Tracheal epithelial cell (primary cell): ENCODE data around the gene LEMD3. TPM values are rescaled to one million over a fixed set of nuclear protein-coding genes. Genes with fewer than 3 reads are reported as not detected.

Experiments used
- total RNA-seq: library from RNA; depleted of rRNA; stranded (reverse); fragments of >200 nt; gene quantifications from 2 replicates; pipeline ENCODE4 v1.2.1, GENCODE V29; 2014

The LEMD3 gene
- total RNA-seq, result 24.6 and 29.8 TPM in 2 replicates

GRCh38 chr12:65169320-65170208 lies at the start of gene LEMD3:
LEMD3 (plus strand) TSS chr12:65169583; CDS start chr12:65169597, 14 bp downstream.

GRCh38 chr12:65121049-65121955 lies 48.1 kb upstream of the LEMD3 start, which contains the start of gene WIF1:
WIF1 (minus strand) TSS chr12:65121305; CDS start chr12:65121191, 114 bp downstream.

GRCh38 chr12:65278576-65279368 lies 109.4 kb downstream of the LEMD3 start, which contains the start of gene MSRB3:
MSRB3 (plus strand) TSS chr12:65278683; CDS start chr12:65308580, 29,897 bp downstream.

Other genes starting within 250 kb of the LEMD3 start
- gene WIF1, start 48.3 kb upstream of the LEMD3 start, total RNA-seq, result not detected in 2 replicates
- gene MSRB3, start 109.1 kb downstream of the LEMD3 start, total RNA-seq, result 1.7 and 5.8 TPM in 2 replicates